COLO668 (cell line): ENCODE measurements around the gene IRX2.

Experiments
- DNase-seq: peaks from one replicate; lab custom pipeline; 2025; ENCODE audit not compliant: unreplicated experiment; lab: John Stamatoyannopoulos, UW

The IRX2 gene

DNA sequence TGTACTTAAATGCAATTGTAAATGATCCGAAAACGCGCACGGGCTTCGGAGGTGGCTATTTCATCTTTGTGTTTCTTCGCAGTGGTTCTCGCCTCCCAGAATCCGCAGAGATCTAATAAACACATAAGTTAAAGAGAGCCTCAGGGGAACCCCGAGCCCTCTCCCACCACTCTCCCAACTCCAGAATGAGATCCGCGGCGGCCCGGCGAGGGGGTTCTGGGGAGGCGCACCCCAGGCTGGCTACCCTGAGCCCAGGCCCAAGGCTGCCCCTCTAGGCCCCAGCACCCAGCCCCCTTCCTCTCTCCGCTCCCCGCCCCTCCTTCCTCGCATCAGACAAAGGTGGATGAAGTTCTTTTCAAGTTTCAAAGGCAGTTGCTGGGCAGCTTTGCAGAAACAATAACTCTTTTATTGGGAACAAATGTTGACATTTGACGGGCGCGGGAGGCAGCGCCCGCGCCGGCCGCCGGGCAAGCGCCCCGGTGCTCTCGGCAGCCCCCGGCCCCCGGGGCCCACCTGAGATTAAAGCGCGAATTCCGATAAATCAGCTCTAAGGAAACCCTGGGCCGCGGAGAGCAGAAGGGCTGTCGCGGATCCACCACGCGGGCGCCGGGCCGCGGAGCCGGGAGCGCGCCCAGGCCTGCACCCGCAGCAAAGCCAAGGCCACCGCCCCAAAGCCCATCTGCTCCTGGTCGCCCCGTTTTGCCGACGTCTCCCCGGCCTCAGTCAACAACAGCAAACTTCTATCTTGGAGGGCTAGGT is 8.4 kb downstream of the IRX2 start:
- DNase-seq: no peak

DNA sequence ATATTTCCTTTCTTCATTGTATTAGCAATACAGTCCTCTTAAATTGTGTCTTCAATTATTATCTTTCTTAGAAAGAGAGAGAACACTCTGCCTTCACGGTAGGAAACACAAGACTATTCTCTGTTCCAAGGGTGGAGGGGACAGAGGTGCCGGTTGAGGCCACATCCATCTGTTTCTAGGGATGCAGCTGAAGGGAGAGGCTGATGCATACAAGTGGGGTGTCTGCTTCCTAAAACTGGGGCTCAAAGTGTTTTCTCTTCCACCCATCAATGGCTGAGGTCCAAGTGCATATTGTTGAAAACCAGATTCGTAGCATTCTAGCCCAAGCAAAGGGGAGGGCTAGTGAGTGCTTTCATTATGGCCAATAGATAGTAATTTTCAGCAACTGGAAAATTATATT is 9.5 kb downstream of the IRX2 start:
- DNase-seq: no peak

DNA sequence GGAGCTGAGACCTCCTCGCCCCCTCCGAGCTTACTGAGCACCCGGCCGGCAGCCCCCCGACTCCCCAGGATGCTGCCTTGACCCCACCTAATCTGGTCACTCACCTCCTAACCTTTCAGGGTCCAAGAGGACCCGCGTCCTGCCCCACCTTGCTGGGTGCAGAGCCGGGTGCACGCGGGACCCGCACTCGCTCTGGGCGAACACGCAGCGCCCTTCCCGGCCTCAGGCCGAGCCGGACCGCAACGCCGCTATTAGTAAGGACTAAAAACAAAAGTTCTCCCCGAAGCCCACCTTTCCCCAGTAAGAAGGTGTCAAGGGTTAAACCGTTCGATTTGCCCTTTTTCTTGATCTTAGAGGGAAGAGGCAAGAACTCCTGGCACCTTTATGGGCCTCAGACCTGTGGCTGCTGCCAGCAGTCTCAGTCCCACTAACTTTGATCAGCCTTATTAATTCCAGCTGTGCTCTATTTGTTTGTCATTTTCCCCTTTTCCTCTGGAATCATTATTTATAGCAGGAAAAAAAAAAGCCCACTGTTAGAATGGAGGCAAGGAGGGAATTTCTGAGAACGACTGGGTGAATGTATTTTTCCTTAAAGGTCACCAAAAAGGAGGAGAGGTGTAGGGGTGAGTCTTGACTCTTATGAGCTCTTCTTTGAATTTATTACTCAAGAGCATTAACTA is 10.5 kb downstream of the IRX2 start:
- DNase-seq: no peak

DNA sequence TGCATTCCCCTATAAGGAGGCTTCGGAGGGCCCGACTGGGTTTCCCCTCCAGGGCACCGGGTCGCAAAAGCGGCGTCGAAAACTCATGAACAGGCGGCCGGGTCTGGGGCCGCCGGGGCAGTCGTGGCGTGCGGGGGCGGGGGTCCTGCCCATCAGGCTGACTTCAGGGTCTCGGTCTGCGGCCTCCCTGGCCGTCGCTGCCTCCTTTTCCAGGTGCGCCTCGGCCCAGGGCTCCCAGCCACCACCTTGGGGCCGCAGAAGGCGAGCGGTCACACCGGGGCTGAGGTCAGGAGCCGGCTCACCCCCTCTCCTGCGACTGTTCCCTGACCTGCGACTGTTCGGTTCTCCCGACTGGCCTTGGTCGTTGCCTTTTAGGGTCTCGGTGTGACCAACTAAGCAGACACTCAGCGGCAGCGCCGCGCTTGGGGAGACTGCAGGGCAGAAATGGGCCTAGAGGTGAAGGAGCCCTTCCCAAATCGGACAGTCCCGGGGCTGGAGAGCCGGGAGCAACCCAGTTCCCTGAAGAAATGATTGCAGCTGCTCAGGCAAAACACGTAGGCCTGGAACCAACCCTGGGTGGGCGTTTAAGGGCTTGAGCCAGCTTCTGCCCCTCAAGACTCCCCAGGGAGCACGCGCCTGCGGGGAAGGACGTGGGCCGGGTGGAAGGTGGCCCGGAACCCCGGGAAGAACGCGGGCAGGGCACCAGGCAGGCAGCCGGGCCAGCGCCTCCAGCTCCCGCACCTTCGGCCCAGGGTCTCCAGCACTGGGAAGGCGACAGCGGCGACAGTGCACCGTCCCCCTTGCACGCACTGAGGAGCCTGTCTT is 11.2 kb downstream of the IRX2 start:
- DNase-seq: no peak

DNA sequence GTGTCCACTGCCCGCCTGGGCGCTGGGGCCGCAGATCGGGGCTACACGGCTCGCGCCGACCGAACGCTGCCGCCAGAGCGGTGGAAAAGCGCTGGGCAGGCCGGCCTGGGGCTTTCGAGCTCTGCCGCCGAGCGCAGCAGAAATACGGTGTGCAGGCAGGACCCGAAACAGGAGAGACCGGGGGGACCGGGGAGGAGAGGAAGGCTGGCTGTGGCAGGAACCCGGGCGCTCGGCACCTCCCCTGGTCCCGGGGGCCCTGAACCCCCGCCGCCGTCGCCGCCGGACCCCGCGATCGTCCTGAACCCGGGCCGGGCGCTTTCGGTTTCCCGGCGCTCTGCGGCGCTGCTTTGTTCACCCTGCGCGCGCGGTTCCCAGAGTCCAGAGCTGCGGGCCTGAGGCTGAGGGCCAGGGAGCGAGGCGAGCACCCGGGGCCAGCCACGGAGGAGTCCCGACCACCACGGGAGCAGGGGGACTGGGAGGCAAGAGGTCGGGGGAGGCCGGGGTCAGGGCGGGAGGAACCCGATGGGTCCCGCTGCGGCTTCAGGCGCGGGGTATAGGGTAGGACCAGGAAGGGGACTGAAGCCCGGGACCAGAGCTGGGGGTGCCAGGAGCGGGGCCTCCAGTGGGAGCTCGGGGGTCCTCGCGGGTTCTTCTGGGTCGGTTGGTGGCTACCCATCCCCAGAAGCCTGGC is 12.0 kb downstream of the IRX2 start:
- DNase-seq: no peak

DNA sequence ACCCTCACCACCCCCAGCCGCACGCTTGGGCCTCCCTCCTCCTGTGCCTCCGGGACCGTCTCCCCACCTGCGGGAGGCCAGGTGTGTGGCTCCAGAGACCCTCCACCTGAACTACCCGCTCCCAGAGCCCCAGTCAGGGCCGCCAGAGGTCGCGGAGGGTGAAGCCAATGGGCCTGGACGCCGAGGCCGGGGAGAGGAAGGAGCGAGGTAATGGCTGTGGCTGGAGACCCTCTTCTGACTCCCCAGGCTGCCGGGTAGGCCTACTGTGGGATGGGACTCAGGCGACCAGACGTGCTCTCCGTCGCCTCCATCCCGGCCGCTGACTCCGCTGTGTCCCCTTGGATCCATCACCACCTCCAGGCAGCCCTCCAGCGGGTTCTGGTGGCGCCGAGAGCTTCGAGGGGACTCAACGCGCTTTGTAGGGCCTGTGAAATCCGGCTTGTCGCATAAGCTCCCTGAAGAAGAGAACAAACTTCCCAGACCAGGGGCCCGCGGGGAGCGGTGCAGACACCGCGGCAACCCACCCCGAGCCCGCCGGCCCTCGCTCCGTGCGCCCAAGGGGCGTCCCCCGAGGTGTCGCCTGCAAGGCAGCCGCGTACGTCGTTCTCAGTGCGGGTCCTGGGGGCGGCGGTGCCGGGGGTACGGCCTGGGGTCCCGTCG is 12.6 kb downstream of the IRX2 start:
- DNase-seq: no peak

DNA sequence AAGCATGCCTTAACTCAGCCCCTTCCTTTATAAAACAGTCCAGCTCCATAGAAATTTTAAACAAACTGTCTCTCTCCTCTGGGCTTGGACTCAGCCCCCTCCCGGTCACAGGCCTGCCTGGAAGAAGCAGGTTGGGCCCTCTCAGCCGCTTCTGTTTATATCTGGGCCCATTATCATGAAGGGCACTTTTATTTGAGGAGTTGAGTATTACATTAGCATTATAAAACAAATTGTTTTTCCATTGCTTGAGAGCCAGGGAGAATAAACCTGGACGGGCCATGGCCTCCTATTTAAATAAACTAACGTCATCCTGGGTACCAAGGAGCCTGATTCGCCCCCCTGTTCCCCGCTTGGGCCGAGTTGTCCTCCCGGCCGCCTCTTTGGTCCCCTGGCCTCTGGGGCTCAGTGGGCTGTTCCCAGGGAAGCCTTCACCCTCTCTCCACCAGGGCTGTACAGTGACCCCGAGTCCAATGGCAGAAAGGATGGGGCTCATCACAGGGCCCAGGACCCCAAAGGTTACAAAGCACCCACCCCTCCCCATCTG is 13.2 kb downstream of the IRX2 start:
- no peak for DNase-seq

DNA sequence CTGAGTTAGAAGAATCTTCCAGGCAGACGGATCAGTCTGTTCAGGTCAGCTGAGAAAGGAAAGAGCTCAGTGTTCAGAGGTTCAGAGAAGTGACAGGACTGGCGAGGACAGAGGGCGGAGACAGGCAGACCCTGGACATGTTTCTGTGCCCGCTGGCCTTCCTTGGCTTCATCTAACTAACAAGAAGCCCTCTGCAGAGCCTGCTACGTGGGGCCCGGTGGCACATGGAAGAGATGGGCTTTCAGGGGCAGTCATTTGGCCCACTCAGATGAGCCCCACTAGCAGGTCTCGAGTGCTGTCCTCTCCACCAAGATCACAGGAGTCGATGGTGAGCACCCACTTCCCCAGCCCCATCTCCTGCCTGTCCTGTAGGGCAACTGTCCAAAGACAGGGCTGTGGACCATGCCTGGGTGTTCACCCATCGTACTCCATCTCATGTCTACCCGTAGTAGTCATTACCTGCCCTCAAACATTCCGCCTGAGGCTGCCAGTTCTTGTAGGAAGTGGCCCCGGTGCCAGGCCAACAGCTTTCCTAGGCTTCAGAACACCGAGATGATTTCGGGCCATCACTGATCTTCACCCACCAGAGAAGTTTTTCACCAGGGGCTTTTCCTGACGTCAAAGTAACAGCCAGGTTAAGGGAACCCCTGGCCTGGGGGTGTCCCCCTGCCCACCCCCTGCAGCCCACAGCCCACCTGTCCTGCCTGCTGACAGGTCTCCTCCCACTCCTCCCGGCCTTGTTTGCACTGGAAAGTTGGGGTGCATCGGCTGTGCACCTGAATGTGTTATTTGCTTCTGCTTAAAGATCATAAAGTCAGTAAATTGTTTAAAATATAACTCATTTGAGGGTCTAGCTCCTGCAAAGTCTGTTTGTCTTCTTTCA is 14.0 kb downstream of the IRX2 start:
- DNase-seq: no peak

DNA sequence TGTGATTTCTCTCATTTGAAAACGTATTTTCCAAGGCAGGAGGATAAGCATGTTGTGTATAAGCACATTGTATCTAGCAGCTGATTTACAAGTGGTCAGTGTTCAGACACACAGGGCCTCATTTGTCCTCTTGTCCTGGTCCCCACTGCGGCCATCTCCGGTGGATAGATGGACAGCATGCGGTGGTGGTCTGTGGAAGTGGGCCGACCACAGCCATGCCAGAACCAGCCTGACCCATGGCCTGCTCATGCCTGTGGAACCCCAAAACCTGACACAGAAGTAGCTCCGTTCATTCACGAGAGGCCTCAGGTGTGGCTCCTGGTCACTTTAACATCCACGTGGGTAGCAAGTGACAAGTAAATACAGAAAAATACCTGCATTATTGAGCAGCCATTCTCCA is 14.6 kb downstream of the IRX2 start:
- DNase-seq: no peak

DNA sequence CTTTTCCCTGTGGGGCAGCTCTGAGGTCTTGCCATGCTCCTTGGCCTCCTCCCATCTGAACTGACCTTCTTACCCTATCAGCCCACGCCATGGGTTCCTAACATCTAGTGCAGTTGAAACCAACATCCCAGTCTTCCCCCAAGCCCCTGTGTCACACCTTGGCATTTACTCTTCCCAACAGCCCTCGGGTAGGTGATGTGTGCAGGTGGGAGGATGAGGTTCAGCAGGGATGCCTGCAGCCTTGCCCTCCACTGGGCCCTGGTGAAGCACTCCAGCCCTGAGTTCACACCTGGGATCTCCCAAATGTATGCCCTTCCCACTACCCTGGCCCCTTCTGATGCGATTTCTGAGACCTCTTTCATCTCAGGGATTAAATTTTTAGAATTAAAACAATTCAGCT is 15.5 kb downstream of the IRX2 start:
- DNase-seq: no peak

DNA sequence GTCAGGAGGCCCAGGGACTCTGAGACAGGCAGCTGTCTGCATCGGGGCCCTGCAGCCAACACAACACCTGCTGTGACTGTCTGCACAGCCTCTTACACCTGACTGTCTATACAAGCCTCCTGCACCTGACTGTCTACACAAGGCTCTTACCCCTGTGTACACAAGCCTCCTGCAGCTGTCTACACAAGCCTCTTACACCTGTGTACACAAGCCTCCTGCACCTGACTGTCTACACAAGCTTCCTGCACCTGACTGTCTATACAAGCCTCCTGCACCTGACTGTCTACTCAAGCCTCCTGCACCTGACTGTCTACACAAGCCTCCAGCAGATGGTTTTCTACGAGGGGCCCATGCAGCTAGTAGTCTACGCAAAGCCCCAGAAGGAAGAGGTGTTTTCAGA is 18.6 kb downstream of the IRX2 start:
- no peak for DNase-seq

DNA sequence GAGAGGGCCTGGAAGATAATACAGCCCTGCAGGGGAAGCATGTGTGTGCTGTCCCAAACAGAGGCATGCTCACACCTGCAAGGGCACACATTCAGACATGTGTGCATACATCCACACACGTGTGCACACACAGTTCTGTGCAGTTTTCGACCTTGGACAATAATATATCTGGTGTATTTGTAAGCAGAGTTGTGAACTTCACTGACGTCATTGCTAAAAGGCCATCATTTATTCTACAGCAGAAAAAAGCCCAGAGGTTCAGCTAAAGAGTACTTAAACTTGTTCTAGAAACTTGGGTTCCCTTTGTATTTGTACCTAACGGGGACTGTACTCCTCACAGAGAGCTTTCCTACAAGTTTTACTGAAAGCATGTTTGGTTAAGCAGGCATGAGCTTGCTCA is 19.5 kb downstream of the IRX2 start:
- DNase-seq: no peak

DNA sequence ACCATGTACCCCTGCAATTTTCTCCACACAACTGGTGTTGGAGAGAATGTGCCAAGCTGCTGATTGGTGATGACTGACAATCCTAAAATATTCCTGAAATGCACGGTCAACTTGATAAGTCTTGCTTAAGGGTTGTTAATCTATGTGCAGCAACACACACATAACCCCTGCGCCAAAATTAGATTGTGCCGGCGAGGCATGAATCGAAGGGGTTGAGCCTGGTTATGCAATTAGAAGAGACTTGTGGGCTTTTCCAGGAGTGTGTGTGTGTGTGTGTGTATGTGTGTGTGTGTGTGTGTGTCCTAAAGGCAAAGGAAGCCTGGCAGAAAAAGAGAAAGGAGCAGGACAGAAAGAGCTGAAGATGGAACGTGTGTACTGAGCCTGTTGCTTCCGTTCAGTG is 22.3 kb downstream of the IRX2 start:
- DNase-seq: no peak

DNA sequence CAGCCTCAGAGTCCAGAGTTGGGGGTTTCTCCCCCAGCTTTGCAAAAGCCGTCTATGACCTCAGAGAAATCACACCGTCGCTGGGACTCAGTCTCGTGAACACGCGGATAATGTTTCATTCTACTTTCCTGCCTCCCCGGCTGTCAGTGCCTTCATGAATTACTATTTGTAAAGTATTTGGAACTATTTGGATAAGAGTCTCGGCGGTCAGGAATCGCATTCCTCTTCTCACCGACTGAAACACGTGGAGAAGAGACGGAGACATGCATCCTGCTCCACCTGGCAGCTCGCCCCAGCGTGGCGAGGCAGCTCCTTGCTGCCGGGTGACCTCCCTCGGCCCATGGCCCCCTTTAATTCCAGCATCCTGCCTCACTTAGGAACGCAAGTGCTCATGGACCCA is 23.9 kb downstream of the IRX2 start:
- no peak for DNase-seq

DNA sequence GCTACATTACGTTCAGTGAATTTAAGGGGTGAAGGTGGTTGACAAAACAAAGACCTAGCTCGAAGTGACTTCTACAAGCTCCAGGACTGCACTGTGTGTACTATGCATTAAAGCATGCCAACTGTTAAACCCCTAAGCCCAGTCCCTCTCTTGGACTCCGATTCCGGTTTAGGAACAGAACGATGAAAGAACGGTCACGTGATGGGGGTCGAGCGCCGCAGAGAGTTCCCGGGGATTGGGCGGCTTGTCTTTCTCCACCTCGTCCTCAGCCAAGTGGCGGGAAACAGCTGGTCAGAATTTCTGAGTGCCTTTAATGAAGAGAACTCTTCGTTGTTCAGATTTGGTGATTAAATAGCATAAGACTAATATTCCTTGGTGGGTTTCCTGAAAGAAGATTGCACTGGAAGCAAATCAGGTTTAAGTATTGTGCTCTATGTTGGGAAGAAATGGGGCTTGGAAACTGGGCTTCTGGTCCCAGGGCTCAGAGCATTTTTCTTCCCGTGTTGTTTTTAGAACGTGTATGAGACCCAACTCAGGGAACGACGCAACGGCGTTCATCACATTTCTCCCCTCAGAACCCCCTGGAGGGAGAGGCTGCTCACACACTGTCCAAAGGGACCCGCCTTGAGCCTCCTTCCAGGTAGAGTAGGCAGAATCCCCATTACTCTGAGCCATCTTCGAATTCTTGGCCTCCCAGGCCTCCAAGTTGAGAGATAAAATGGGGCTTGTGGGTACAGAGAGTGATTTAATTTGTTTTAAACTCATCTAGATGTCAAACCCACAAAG is 25.3 kb downstream of the IRX2 start:
- no peak for DNase-seq

DNA sequence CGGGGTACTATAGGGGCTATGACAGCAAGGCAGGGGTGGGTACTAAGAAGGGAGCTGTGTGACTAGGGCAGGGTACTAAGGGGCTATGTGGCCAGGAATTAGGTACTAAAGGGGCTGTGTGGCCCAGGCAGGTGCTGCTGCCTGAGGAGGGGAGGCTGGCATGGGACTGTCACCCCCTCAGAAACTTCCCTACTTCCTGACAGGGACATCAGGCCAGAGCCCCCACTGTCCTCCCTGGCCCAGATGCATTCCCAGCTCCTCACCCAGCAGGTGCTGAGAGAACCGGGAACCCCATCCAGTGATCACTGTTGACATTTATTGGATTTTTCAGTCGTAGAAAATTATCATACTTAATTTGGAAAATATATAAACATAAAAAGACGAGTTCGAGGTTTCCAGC is 26.6 kb downstream of the IRX2 start:
- no peak for DNase-seq

DNA sequence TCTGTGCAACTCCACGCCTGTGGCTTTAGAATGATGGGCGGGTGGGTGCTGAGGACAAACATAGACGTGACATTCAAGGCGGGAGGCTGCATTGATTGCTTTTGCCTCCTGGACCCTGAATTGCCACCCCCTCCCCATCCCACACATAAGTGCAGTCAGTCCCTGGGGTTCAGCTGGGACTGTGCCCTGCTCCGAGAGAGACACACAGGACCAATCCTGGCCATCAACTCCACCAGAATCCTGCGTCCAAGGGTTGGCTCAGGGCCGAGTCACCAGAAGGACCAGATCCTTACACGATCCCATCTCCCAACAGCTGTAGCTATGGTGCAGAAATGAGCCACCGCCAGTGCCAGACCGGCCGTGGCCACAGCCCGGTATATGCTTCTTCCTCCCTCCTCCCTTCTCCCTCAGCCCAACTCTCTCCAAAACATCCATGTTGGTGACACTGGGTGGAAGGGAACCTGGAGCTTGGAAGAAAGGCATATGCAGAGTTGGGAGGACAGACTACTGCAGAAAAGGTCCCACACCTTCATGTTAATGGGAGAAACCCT is 27.4 kb downstream of the IRX2 start:
- no peak for DNase-seq

DNA sequence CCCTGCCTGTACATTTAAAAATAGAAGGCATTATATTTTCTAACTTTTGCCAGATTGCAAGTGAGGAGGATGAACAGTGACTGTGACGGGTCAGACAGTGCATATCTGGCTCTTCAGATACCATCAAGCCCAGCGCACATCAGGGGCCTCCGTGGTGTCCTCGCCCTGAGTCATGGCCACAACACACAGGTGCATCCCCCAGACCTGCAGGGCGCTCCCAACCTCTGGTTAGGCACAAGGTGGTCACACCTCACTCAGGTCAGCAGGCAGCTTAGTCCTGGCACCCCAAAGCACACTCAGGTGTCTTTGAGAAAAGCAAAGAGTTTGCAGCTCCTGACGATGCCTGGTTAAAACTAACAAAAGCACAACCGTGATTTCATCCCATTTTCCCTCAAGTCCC is 28.6 kb downstream of the IRX2 start:
- no peak for DNase-seq
